Naive thymus-derived CD4-positive, alpha-beta T cell (primary cell): ENCODE data around the gene BLTP2. TPM values are rescaled to one million over a fixed set of nuclear protein-coding genes. Genes with fewer than 3 reads are reported as not detected.

Source experiments
- ATAC-seq: fragments of 150-1000 bp; cut with Tn5 transposase; 2 replicates; pipeline ENCODE4 v1.10.0; 2021; ENCODE audit warnings: mild to moderate bottlenecking, moderate library complexity
- CTCF ChIA-PET: fragments of 350-600 bp; sonication (Branson Sonifier 250); formaldehyde crosslinking; loops from one replicate; lab custom pipeline; 2021; ENCODE audit warnings: antibody characterized with exemption; lab: Charles Lee
- POLR2A ChIA-PET: fragments of 350-600 bp; sonication (Branson Sonifier 250); formaldehyde crosslinking; loops from one replicate; lab custom pipeline; 2021; ENCODE audit warnings: antibody characterized with exemption, inconsistent platforms; lab: Charles Lee
- DNase-seq, 9 donors: peaks; one replicate each; pipeline versions ENCODE4 v3.0.0 to v3.0.0-alpha.2; 2020 to 2022; ENCODE audit warnings: mixed read lengths in 1 of 9
- H3K27ac ChIP-seq: one replicate; pipeline ENCODE4 v1.7.0; 2013; ENCODE audit warnings: mild to moderate bottlenecking, low read depth, low read length, moderate library complexity
- H3K27me3 ChIP-seq, 2 donors: one replicate each; pipeline ENCODE4 v1.7.0; 2013; ENCODE audit warnings: low read length in 2 of 2, mild to moderate bottlenecking in 2 of 2, moderate library complexity in 2 of 2; ENCODE audit not compliant: control insufficient read depth in 2 of 2, insufficient read depth in 2 of 2
- H3K36me3 ChIP-seq, 3 experiments: 1 replicate in 2 of 3; 2 replicates in 1 of 3; pipeline ENCODE4 v1.7.0; 2013; ENCODE audit warnings: low read length in 3 of 3, mild to moderate bottlenecking in 3 of 3, moderate library complexity in 1 of 3; ENCODE audit not compliant: insufficient read depth in 3 of 3, control insufficient read depth in 2 of 3
- H3K4me1 ChIP-seq, 2 donors: one replicate each; pipeline ENCODE4 v1.7.0; 2013; ENCODE audit warnings: low read length in 2 of 2, mild to moderate bottlenecking in 2 of 2, moderate library complexity in 1 of 2; ENCODE audit not compliant: control insufficient read depth in 2 of 2, insufficient read depth in 2 of 2
- H3K4me3 ChIP-seq: 2 replicates; pipeline ENCODE4 v1.7.0; 2013; ENCODE audit warnings: mild to moderate bottlenecking, low read length
- H3K9me3 ChIP-seq, 3 experiments: 1 replicate in 2 of 3; 2 replicates in 1 of 3; pipeline ENCODE4 v1.7.0; 2013; ENCODE audit warnings: low read length in 3 of 3; ENCODE audit not compliant: control insufficient read depth in 2 of 3
- H3K27ac Mint-ChIP-seq, 9 donors: one replicate each; pipeline ENCODE4 v1.8.0; 2020 to 2022; ENCODE audit warnings: mixed read lengths in 9 of 9, mild to moderate bottlenecking in 8 of 9, moderate library complexity in 5 of 9, inconsistent platforms in 2 of 9
- H3K27me3 Mint-ChIP-seq, 5 donors: one replicate each; pipeline ENCODE4 v1.8.0; 2021 to 2022; ENCODE audit warnings: mixed read lengths in 5 of 5, mild to moderate bottlenecking in 1 of 5
- H3K36me3 Mint-ChIP-seq, 5 donors: one replicate each; pipeline ENCODE4 v1.8.0; 2020 to 2022; ENCODE audit warnings: mixed read lengths in 5 of 5, mild to moderate bottlenecking in 3 of 5, inconsistent platforms in 1 of 5
- H3K4me1 Mint-ChIP-seq, 7 donors: one replicate each; pipeline ENCODE4 v1.8.0; 2020 to 2022; ENCODE audit warnings: mixed read lengths in 7 of 7, mild to moderate bottlenecking in 3 of 7, inconsistent platforms in 1 of 7
- H3K4me3 Mint-ChIP-seq, 10 donors: one replicate each; pipeline ENCODE4 v1.8.0; 2020 to 2022; ENCODE audit warnings: mild to moderate bottlenecking in 10 of 10, mixed read lengths in 10 of 10, moderate library complexity in 6 of 10, inconsistent platforms in 2 of 10
- H3K9me3 Mint-ChIP-seq, 11 donors: one replicate each; pipeline ENCODE4 v1.8.0; 2020 to 2022; ENCODE audit warnings: mixed read lengths in 11 of 11, mild to moderate bottlenecking in 4 of 11, inconsistent platforms in 1 of 11, moderate library complexity in 1 of 11
- intact Hi-C, 2 donors: fragments of 100-400 bp; cut with micrococcal nuclease; formaldehyde crosslinking; loops; one replicate each; pipeline ENCODE4 v1.15.1; 2023
- polyA plus RNA-seq, 2 donors: library from polyadenylated mRNA; unstranded; fragments of 300-500 nt; fragmentation: Illumina TruSeq; gene quantifications; one replicate each; pipeline ENCODE4 v1.2.3, GENCODE V29; 2021
- total RNA-seq, 6 experiments: library from RNA in 5 of 6; stranded (reverse) in 5 of 6; gene quantifications; 1 replicate in 5 of 6; 2 replicates in 1 of 6; pipeline ENCODE4 v1.2.3 and lab custom pipeline; 2021 to 2026

The BLTP2 gene
- 100 to 1,000 TPM; 143 to 163 (median 153) TPM for total RNA-seq
- 10 to 100 TPM; 30.8 to 47.1 TPM for polyA plus RNA-seq
- 288 reads per million, percentile 96 among the genes with 10 or more reads in this experiment for total RNA-seq (lab: John Stamatoyannopoulos, UW)

- Mint-ChIP-seq H3K4me1 (peaks cover 29 to 57% (median 39%) of the 10 kb centered on the region in 7 donors), H3K4me3 (peak within 1 kb of the TSS; percentile 89 to 99 (median 94)), H3K27ac (peak within 1 kb of the TSS; percentile 90 to 99 (median 97)), H3K27me3 (no peaks in the 10 kb centered on the region), H3K36me3 (peaks cover 4 to 33% (median 18%) of the 10 kb centered on the region in 5 donors), H3K9me3 (no peaks in the 10 kb centered on the region)
- H3K9me3 ChIP-seq = no peaks in the 10 kb centered on the region
- H3K36me3 ChIP-seq = peaks cover 6 to 45% (median 17%) of the 10 kb centered on the region in 3 experiments
- peak within 1 kb of the TSS; percentile 87 for H3K4me3 ChIP-seq
- H3K27ac ChIP-seq = peak within 1 kb of the TSS; percentile 95
- ChIA-PET POLR2A (interaction anchor here (1.0 to 5.3 kb wide), 21 partner anchors 7 to 649 kb away, joined by 3 to 81 read pairs (median 5); partner anchors contain the start of genes ALDOC, IFT20, NEK8 and NUFIP2), CTCF (interaction anchor here (0.8 to 4.1 kb wide), 3 partner anchors 17 to 34 kb away, joined by 3 to 15 read pairs (median 6); partner anchors contain the start of genes SDF2 and SUPT6H)
- intact Hi-C loops = loop anchor here (1.0 to 10.0 kb wide), 17 partner anchors 17 to 922 kb away; partner anchors contain the start of genes ALDOC (in 2 of the 2), DHRS13 (in 2 of the 2), NEK8 (in 2 of the 2) and SPAG5 (in 2 of the 2)
- peak; percentile 86 to 95 (median 93) for DNase-seq
- no peaks in the 10 kb centered on the region for H3K27me3 ChIP-seq
- peak; percentile 99 for ATAC-seq
- H3K4me1 ChIP-seq = peaks cover 26 to 29% of the 10 kb centered on the region in 2 donors
Measured at GRCh38 chr17:28644787-28645575, at the start of gene BLTP2. TSS of gene BLTP2 (minus strand) at chr17:28645158. CDS start at chr17:28645056, 102 bp downstream.

- no peaks in the 10 kb centered on the region for H3K9me3 Mint-ChIP-seq
- no peak overlapping the region for H3K4me3 ChIP-seq
- peaks cover 4 to 58% (median 26%) of the 10 kb centered on the region in 5 donors for H3K36me3 Mint-ChIP-seq
- H3K27ac Mint-ChIP-seq = no peak overlapping the region
- ATAC-seq (no peak), DNase-seq (no peak)
- no peak overlapping the region for H3K27ac ChIP-seq
- H3K4me1 ChIP-seq = no peaks in the 10 kb centered on the region
- intact Hi-C loops = no loop called here
- no peaks in the 10 kb centered on the region for H3K27me3 Mint-ChIP-seq
- no peaks in the 10 kb centered on the region for H3K4me1 Mint-ChIP-seq
- peaks cover 42 to 90% (median 42%) of the 10 kb centered on the region in 3 experiments for H3K36me3 ChIP-seq
- H3K4me3 Mint-ChIP-seq = no peak overlapping the region
- no peaks in the 10 kb centered on the region for H3K9me3 ChIP-seq
- ChIA-PET CTCF (interaction anchor here (1.6 kb wide), 1 partner anchor 33 kb away, joined by 4 read pairs; the partner anchor contains the start of gene TLCD1), POLR2A (no interaction called here)
- no peaks in the 10 kb centered on the region for H3K27me3 ChIP-seq
Measured at GRCh38 chr17:28693869-28694268, 48.9 kb upstream of the BLTP2 start.

- H3K27ac Mint-ChIP-seq = no peak overlapping the region
- DNase-seq (no peak), ATAC-seq (no peak)
- Histone ChIP-seq H3K4me3 (no peak overlapping the region), H3K4me1 (no peaks in the 10 kb centered on the region), H3K36me3 (peaks cover 50 to 89% (median 52%) of the 10 kb centered on the region in 3 experiments), H3K27me3 (no peaks in the 10 kb centered on the region), H3K9me3 (no peaks in the 10 kb centered on the region), H3K27ac (no peak overlapping the region)
- no peak overlapping the region for H3K4me3 Mint-ChIP-seq
- POLR2A ChIA-PET = no interaction called here
- no peaks in the 10 kb centered on the region for H3K4me1 Mint-ChIP-seq
- peaks cover 20 to 66% (median 39%) of the 10 kb centered on the region in 5 donors for H3K36me3 Mint-ChIP-seq
- intact Hi-C loops = no loop called here
- no peaks in the 10 kb centered on the region for H3K27me3 Mint-ChIP-seq
- CTCF ChIA-PET = no interaction called here
- H3K9me3 Mint-ChIP-seq = no peaks in the 10 kb centered on the region
Measured at GRCh38 chr17:28689011-28689410, 44.1 kb upstream of the BLTP2 start.

GRCh38 chr17:28688481-28688880 is 43.5 kb upstream of the BLTP2 start:
- Mint-ChIP-seq H3K9me3 (no peaks in the 10 kb centered on the region), H3K4me3 (no peak overlapping the region), H3K27ac (peak overlapping the region in 1 of 9 donors; percentile 29), H3K36me3 (peaks cover 21 to 62% (median 40%) of the 10 kb centered on the region in 5 donors), H3K27me3 (no peaks in the 10 kb centered on the region), H3K4me1 (no peaks in the 10 kb centered on the region)
- Histone ChIP-seq H3K4me1 (no peaks in the 10 kb centered on the region), H3K27me3 (no peaks in the 10 kb centered on the region), H3K27ac (no peak overlapping the region), H3K9me3 (no peaks in the 10 kb centered on the region), H3K36me3 (peaks cover 45 to 88% (median 52%) of the 10 kb centered on the region in 3 experiments), H3K4me3 (no peak overlapping the region)
- CTCF ChIA-PET = no interaction called here
- no peak for DNase-seq
- no peak for ATAC-seq
- intact Hi-C loops = no loop called here
- POLR2A ChIA-PET = interaction anchor here (0.7 kb wide), 1 partner anchor 117 kb away, joined by 3 read pairs; the partner anchor contains the start of gene PIGS

- Mint-ChIP-seq H3K9me3 (no peaks in the 10 kb centered on the region), H3K36me3 (peaks cover 26 to 78% (median 45%) of the 10 kb centered on the region in 5 donors), H3K27ac (no peak overlapping the region), H3K4me3 (no peak overlapping the region), H3K27me3 (no peaks in the 10 kb centered on the region), H3K4me1 (no peaks in the 10 kb centered on the region)
- POLR2A ChIA-PET = no interaction called here
- Histone ChIP-seq H3K27ac (no peak overlapping the region), H3K36me3 (peaks cover 54 to 98% (median 58%) of the 10 kb centered on the region in 3 experiments), H3K9me3 (no peaks in the 10 kb centered on the region), H3K4me3 (no peak overlapping the region), H3K4me1 (no peaks in the 10 kb centered on the region), H3K27me3 (no peaks in the 10 kb centered on the region)
- ATAC-seq (no peak), DNase-seq (no peak)
- CTCF ChIA-PET = interaction anchor here (0.6 kb wide), 1 partner anchor 45 kb away, joined by 7 read pairs; no protein-coding TSS in a partner anchor
- intact Hi-C loops = no loop called here
Measured at GRCh38 chr17:28686296-28686695, 41.3 kb upstream of the BLTP2 start.

GRCh38 chr17:28685366-28685765 is 40.4 kb upstream of the BLTP2 start:
- Mint-ChIP-seq H3K27me3 (no peaks in the 10 kb centered on the region), H3K4me1 (no peaks in the 10 kb centered on the region), H3K36me3 (peaks cover 26 to 79% (median 43%) of the 10 kb centered on the region in 5 donors), H3K4me3 (no peak overlapping the region), H3K27ac (no peak overlapping the region), H3K9me3 (no peaks in the 10 kb centered on the region)
- CTCF ChIA-PET = no interaction called here
- no peaks in the 10 kb centered on the region for H3K9me3 ChIP-seq
- no peak overlapping the region for H3K27ac ChIP-seq
- no peak overlapping the region for H3K4me3 ChIP-seq
- H3K27me3 ChIP-seq = no peaks in the 10 kb centered on the region
- DNase-seq = no peak
- H3K36me3 ChIP-seq = peaks cover 59 to 98% (median 60%) of the 10 kb centered on the region in 3 experiments
- no peak for ATAC-seq
- POLR2A ChIA-PET = no interaction called here
- H3K4me1 ChIP-seq = no peaks in the 10 kb centered on the region
- intact Hi-C loops = no loop called here
